Stimulated activated CD4-positive, alpha-beta T cell treated with anti-CD3 and anti-CD28 coated beads, Interleukin-15, amount 100 ng/mL, for 24 hours (primary cell): ENCODE measurements around the gene HOXC13.

Source experiments
- DNase-seq: peaks from one replicate; pipeline ENCODE4 v3.0.0-alpha.2; 2020

The HOXC13 gene

DNA sequence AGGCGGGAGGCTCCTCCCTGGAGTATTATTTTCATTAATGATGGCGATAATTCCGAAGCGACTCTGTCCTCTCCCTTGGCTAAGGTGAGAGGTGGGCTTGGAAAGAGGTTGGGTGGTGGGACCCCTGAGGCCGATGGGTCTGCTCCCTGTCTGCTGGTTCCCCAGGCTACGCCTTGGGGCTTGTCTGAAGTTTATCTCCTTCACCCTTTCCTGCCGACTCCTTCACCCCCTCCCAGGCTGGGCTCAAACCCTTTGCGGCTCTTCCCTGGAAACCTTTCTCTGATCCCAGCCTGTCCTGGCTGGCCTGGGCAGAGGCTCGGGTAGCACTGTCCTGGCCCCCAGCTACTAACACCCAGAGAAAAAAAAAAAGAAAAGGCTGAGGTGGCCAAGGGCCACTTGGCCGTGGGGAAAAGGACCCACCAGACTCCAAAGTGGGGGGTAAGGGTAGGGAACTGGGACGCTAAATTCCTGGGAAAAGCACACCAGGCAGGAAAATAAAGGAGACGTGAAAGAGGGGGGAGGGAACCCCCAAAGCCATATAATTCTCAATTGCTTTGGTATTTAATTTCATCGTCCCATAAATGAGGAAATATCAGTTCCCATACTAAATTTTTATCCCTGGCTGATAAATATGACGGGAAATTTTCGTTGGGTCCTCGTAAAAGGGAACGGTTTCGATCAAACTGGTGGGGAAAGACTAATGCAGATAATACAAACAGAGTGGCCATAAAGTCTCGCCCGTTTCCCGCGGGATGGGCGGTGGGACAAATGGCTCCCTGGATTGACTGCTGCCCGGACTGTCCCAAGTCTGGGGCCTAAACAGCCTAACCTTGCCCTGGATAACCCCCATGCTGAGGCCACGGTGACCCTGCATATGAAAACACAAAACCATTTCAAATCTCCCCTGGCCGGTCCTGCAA is 44.3 kb downstream of the HOXC13 start:
- DNase-seq = no peak

GRCh38 chr12:53983568-53983949 is 44.9 kb downstream of the HOXC13 start:
- DNase-seq = no peak

GRCh38 chr12:53983950-53984572 is 45.4 kb downstream of the HOXC13 start:
- DNase-seq = no peak

DNA sequence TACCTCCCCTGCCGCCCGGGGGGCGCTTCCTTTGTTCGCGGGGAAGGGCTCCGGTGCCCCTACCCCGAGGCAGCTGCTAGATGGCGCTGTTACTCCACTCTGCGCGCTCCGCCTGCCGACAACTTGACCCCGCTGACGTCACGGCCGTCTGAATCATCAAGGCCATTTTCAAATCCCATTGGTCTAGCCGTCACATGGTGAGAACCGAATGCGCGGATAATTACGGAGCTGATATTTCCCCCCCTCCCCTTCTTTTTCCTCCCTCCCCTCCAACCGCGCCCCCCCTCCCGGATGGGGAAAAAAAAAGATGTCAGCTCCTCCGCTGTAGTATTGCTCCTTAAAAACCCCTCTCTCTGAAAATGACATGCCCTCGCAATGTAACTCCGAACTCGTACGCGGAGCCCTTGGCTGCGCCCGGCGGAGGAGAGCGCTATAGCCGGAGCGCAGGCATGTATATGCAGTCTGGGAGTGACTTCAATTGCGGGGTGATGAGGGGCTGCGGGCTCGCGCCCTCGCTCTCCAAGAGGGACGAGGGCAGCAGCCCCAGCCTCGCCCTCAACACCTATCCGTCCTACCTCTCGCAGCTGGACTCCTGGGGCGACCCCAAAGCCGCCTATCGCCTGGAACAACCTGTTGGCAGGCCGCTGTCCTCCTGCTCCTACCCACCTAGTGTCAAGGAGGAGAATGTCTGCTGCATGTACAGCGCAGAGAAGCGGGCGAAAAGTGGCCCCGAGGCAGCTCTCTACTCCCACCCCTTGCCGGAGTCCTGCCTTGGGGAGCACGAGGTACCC is 46.5 kb downstream of the HOXC13 start, which contains the start of gene HOXC10:
Gene HOXC10, plus strand, starts transcription at position 246 of the 791 bp plus-strand sequence. Its CDS starts 114 bp downstream, at position 360.
- peak; percentile 94 for DNase-seq

DNA sequence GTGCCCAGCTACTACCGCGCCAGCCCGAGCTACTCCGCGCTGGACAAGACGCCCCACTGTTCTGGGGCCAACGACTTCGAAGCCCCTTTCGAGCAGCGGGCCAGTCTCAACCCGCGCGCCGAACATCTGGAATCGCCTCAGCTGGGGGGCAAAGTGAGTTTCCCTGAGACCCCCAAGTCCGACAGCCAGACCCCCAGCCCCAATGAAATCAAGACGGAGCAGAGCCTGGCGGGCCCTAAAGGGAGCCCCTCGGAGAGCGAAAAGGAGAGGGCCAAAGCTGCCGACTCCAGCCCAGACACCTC is 47.0 kb downstream of the HOXC13 start:
- no peak for DNase-seq

DNA sequence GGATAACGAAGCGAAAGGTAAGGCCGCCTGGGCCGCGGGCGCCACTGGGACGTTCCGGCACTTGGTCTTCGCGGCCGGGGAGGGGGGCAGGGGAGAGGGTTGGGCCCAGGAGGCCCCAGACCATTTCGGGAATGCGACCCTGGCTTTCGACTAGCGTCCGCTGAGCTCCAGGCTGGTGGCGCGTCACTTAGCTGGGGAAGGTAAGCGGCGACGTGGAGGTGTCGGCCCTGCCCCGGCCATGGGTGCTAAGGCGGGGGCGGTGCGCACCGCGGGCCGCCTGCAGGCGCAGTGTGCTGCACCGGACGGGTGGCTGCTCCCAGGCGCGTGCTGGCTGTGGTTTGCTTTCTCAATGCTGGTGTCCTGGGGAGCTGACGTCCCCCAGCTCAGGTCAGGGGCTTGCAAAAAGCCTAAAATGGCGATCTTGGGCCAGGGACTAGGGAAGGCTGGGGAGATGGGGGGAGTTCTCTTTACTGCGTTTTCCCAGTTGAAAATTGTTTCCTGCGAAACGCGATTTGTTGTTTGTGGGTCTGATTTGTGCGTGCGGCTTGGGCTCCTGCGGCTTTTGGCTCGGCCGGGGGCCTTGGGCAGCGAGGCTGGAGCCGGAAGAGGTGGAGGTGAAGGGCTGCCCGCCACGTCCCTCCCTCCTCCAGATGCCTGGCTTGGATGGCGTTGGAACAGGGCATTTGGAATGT is 47.5 kb downstream of the HOXC13 start:
- DNase-seq = peak; percentile 43

DNA sequence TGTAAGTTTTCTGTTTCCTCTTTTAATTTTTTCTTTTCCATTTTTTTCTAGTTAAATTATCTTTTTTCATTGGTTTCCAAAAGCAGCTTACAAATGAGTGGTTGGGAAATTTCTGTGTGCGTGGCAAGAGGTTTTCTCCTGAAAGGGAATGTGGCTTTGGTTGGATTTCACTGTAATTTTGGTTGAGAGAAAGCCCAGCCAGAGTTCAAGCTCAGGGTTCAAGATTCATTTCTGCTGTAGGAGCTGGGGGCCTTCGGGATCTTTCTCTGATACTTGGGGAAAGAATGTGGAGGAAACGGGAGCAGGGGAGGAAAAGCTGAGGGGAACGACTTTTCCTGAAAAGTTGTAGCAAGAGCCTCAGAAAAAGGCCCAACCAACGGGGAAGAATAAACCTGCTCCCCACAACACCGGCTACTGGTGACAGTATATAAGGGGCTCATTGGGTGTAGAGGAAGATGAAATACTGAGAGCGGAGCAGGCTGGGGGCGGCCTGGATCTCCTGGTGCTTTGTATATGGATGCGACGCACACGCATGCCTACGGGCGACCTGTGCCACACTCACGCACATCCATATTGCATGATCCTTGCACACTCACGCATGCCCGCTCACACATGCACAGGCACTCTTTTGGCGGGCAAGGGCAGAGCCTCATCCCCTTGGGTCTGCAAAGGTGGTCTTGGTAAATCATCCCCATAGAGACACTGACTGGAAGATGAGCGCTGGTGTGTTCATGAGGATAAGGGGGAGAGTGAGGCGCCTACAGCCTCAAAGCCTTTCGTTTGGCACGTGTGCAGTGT is 48.3 kb downstream of the HOXC13 start:
- no peak for DNase-seq

DNA sequence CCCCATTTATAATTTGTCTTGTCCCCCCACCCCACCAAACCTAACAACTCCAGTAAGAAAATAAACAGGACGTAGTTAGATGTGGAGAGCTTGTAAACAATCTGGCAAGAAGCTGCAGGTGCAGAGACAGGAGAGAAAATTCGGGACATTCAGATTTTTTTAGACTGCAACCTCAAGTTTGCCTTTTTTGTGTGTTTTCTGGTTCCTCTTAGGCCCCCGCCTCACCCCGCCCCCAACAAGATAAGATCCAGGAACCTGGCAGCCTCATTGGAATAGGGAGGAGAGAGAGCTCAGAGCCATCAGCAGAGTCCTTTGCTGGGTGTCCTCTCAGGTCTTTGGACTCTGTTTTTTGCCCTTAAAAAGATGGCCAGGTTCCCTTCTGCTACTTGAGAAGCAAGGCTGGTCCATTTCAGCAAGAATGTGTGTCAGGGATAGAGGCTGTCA is 49.2 kb downstream of the HOXC13 start:
- DNase-seq = no peak

DNA sequence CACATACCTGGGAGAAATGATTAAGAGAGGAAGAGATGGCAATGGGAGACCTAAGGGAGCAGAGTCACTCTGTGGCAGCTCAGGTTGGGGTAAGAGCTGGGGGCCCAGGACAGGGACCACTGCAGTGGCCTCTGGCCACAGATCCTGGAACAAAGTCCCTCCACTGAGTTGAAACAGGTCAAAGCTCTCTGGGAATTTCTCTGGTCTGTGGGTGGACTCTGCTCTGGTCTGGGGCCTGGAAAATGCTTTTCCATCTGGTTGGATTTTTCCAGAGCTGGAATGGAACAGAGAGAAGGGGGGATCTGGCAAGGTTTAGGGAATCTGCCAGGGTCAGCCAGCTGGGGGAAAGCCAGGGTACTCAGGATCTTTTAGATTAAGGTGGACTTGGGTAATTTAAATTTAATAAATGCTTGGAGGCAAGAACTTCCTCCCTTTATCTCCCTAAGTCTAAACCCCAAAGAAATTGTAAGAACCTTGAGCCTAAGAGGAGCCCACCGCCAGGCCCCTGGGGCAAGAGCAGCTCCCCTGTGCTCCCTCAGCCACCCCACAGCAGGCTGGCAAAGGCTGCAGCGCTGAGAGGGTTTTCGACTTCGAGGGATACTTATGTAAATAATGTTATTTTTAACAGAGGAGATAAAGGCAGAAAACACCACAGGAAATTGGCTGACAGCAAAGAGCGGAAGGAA is 50.1 kb downstream of the HOXC13 start:
- DNase-seq = no peak

- peak; percentile 53 for DNase-seq
These were observed 50.8 kb downstream of the HOXC13 start for GRCh38 chr12:53989227-53990113.

GRCh38 chr12:53990311-53991076 is 51.9 kb downstream of the HOXC13 start:
- DNase-seq = no peak

GRCh38 chr12:53991077-53991460 is 52.4 kb downstream of the HOXC13 start:
- DNase-seq = no peak

GRCh38 chr12:53992377-53992889 is 53.8 kb downstream of the HOXC13 start:
- no peak for DNase-seq

GRCh38 chr12:53993162-53994008 is 54.8 kb downstream of the HOXC13 start:
- no peak for DNase-seq

DNA sequence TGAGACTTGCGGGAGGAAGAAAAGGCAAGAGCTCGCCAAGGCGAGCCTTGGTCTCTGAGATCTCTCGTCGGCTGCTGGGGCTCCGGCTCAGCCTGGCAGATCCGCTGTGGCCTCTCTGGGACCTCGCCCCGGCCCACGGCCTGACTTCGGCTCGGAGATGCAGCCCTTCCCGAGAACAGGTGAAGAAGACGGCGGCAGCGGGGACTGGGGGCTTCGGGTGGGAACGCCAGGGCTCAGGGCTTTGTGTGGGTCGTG is 55.3 kb downstream of the HOXC13 start:
- no peak for DNase-seq

- DNase-seq = no peak
These were observed 55.8 kb downstream of the HOXC13 start for GRCh38 chr12:53994264-53995001.

DNA sequence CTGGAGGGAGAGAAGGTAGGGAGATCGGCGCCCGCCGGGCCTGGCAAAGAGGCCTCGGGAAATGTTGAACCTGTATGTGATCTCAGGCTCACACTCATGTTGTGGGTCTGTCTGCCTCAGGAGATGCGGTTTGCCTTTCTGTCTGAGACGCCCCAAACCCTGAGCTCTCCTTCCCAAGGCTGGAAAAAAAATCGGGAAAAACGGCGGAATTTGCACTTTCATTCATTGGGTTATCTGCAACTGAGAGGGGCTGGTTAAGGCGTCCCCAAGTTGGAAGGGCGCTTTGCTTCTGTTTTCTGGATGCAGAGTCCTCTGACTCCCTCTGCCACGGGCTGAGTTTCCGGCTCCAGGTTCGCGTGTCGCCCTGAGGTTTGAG is 56.4 kb downstream of the HOXC13 start:
- peak; percentile 45 for DNase-seq
